Measurements from ENCODE around the gene WFIKKN2. TPM values are rescaled to one million over a fixed set of nuclear protein-coding genes. Genes with fewer than 3 reads are reported as not detected.
A peak's percentile ranks its signal among the peaks of the same experiment; 100 is the strongest.

WFIKKN2 gene
- total RNA-seq, 2 donors from 2014 or later: 0.14 TPM; not detected in 1

DNA sequence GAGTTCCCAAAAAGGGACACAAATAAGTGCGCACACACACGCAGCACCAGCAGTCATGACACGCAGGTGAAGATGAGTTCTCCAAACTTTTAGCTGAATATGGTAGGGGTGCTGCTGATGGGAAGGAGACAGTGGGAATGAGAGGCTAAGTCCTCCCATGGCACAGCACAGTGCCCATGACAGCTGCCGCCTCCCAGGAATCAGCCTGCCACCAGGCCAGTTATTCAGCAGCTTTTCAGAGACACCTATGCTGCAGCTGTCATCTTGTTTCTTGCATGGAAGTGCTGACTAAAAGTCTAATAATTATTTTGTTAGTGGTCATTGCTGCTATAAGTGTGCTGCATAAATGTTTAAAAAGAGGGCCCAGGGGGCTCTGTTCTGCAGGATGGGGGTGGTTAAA lies 12.2 kb downstream of the WFIKKN2 start:
- DNase-seq (ENCODE audit: low spot score): no peak
- H3K36me3 ChIP-seq: no peaks in the 10 kb centered on the region
- H3K4me1 ChIP-seq (ENCODE audit: control insufficient read depth in 1 of 2, low read depth in 2 of 2): peaks cover 0 to 8% of the 10 kb centered on the region in 2 donors
- TF ChIP-seq, protein P1, sequence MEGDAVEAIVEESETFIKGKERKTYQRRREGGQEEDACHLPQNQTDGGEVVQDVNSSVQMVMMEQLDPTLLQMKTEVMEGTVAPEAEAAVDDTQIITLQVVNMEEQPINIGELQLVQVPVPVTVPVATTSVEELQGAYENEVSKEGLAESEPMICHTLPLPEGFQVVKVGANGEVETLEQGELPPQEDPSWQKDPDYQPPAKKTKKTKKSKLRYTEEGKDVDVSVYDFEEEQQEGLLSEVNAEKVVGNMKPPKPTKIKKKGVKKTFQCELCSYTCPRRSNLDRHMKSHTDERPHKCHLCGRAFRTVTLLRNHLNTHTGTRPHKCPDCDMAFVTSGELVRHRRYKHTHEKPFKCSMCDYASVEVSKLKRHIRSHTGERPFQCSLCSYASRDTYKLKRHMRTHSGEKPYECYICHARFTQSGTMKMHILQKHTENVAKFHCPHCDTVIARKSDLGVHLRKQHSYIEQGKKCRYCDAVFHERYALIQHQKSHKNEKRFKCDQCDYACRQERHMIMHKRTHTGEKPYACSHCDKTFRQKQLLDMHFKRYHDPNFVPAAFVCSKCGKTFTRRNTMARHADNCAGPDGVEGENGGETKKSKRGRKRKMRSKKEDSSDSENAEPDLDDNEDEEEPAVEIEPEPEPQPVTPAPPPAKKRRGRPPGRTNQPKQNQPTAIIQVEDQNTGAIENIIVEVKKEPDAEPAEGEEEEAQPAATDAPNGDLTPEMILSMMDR (IDR thresholded peaks at IDR 0.05): no peak
- H3K4me3 ChIP-seq: no peak overlapping the region
- no peak overlapping the region for H3K27ac ChIP-seq
- H3K9me3 ChIP-seq: no peaks in the 10 kb centered on the region
- no peak for ATAC-seq (ENCODE audit: insufficient number of reproducible peaks, low FRiP score, low read depth)
- no peaks in the 10 kb centered on the region for H3K27me3 ChIP-seq (replicated peaks; ENCODE audit: insufficient read depth)

DNA sequence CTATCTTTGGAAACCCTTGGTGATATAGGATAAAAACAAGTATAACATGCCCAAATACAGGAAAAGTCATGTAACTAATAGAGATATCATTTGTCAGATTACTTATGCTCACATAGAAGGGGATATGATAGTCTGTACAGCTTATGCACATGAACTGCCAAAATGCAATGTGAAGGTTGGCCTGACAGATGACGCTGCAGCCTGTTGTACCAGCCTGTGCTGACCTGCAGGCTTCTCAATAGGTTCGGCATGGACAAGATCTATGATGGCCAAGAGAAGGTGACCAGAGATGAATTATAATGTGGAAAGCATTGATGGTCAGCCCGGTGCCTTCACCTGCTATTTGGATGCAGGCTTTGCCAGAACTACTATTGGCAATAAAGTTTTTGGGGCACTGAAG lies 12.7 kb downstream of the WFIKKN2 start:
- DNase-seq (ENCODE audit: low spot score): no peak
- no peaks in the 10 kb centered on the region for H3K36me3 ChIP-seq
- H3K27ac ChIP-seq: no peak overlapping the region
- H3K9me3 ChIP-seq: no peaks in the 10 kb centered on the region
- H3K27me3 ChIP-seq (replicated peaks; ENCODE audit: insufficient read depth): no peaks in the 10 kb centered on the region
- H3K4me3 ChIP-seq: no peak overlapping the region
- peaks cover 0 to 13% of the 10 kb centered on the region in 2 donors for H3K4me1 ChIP-seq (ENCODE audit: control insufficient read depth in 1 of 2, low read depth in 2 of 2)
- TF ChIP-seq, protein P1 (IDR thresholded peaks at IDR 0.05): no peak
- ATAC-seq (ENCODE audit: insufficient number of reproducible peaks, low FRiP score, low read depth): no peak

DNA sequence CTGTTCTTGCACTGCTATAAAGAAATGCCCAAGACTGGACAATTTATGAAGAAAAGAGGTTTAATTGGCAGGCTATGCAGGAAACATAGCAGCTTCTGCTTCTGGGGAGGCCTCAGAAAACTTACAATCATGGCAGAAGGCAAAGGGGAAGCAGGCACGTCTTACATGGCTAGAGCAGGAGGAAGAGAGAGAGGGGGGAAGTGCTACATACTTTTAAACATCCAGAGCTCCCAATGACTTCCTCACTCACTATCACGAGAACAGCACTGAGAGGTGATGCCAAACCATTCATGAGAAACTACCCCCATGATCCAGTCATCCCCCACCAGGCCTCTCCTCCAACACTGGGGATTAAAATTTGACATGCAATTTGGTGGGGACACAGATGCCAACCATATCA lies 13.3 kb downstream of the WFIKKN2 start:
- Histone ChIP-seq H3K9me3 (no peaks in the 10 kb centered on the region), H3K4me3 (no peak overlapping the region), H3K27me3 (replicated peaks; ENCODE audit: insufficient read depth) (no peaks in the 10 kb centered on the region), H3K4me1 (ENCODE audit: control insufficient read depth in 1 of 2, low read depth in 2 of 2) (peaks cover 0 to 14% of the 10 kb centered on the region in 2 donors), H3K27ac (no peak overlapping the region), H3K36me3 (no peaks in the 10 kb centered on the region)
- DNase-seq (ENCODE audit: low spot score): no peak
- TF ChIP-seq, protein P1 (IDR thresholded peaks at IDR 0.05): no peak
- ATAC-seq (ENCODE audit: insufficient number of reproducible peaks, low FRiP score, low read depth): no peak

DNA sequence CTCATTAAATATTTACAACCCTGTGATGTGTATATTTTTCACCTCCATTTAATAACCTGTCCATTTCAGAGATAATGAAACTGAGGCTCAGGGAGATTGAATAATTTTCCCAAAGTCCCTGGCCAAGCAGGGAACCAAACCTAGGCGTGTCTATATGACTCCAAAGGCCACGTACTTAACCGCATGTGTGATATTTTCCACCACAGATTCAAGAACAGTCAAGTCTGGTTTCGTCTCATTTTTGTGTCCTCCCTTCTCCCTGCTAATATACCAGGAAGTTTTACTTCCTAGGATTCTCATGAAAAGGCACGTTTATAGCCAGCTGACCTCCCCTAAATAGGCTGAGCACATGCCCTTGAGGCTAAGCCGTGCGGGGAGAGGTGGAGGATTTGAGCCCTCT lies 15.3 kb downstream of the WFIKKN2 start:
- ATAC-seq (ENCODE audit: insufficient number of reproducible peaks, low FRiP score, low read depth): no peak
- H3K27ac ChIP-seq: no peak overlapping the region

DNA sequence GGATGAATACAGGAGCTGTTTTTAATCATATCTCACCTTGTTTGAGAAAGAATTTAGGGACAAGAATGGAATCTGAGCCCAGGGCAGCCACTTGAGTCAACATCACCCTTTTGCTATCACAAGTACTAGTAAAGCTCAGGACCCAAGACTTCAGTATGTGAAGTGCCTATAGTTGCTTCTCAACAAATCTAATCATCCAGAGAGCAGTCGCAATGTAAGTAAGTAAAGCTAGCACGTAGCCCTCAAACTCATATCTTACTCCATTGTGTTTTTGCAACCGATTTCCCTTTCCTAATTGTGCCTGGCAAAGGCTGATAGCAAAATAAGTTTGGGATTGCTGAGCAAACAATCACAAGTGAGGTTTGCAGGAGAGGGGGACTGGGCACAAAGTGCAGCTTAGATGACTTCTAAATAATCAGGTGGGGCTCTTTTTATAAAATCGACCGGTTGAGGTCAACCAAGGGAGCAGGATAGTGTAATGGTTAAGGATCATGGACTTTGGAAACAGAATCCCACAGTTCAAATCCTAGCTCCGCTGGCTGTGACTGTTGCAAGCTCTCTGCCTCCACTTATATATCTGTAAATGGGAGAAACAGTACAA lies 17.7 kb downstream of the WFIKKN2 start:
- Histone ChIP-seq H3K27ac (peak overlapping the region in 1 of 2 donors; percentile 56), H3K27me3 (replicated peaks; ENCODE audit: insufficient read depth) (no peaks in the 10 kb centered on the region), H3K4me3 (no peak overlapping the region), H3K36me3 (no peaks in the 10 kb centered on the region), H3K9me3 (no peaks in the 10 kb centered on the region), H3K4me1 (ENCODE audit: control insufficient read depth in 1 of 2, low read depth in 2 of 2) (peaks cover 0 to 14% of the 10 kb centered on the region in 2 donors)
- TF ChIP-seq, protein P1 (IDR thresholded peaks at IDR 0.05): no peak
- DNase-seq (ENCODE audit: low spot score): no peak
- ATAC-seq (ENCODE audit: insufficient number of reproducible peaks, low FRiP score, low read depth): no peak

More for the DNA sequence above, 15.3 kb downstream of the WFIKKN2 start:
- no peak for DNase-seq (ENCODE audit: low spot score)
- TF ChIP-seq, protein P1 (IDR thresholded peaks at IDR 0.05): no peak
- H3K4me1 ChIP-seq (ENCODE audit: control insufficient read depth in 1 of 2, low read depth in 2 of 2): peaks cover 0 to 14% of the 10 kb centered on the region in 2 donors
- H3K9me3 ChIP-seq: no peaks in the 10 kb centered on the region
- no peaks in the 10 kb centered on the region for H3K36me3 ChIP-seq
- H3K27me3 ChIP-seq (replicated peaks; ENCODE audit: insufficient read depth): no peaks in the 10 kb centered on the region
- no peak overlapping the region for H3K4me3 ChIP-seq

All from thoracic aorta (tissue), 2 donors.